TTC549 (cell line): ENCODE results near the gene KBTBD13.

Experiments
- FAIRE-seq: peaks from 2 replicates; lab custom pipeline; 2012; peaks lifted over from hg19 to GRCh38; lab: Jason Lieb, UNC

KBTBD13 gene

GRCh38 chr15:65115086-65115485 is 38.5 kb downstream of the KBTBD13 start, which contains the start of gene UBAP1L:
Gene UBAP1L (minus strand): TSS chr15:65115200. CDS start chr15:65106215, 8,985 bp downstream.
- no peak for FAIRE-seq

GRCh38 chr15:65115542-65115941 is 39.0 kb downstream of the KBTBD13 start:
- no peak for FAIRE-seq
